WTC11 (cell line): ENCODE data around the gene ATP5F1D. TPM values are rescaled to one million over a fixed set of nuclear protein-coding genes. Genes with fewer than 3 reads are reported as not detected.
A peak's percentile ranks its signal among the peaks of the same experiment; 100 is the strongest.

Source experiments
- ATAC-seq: fragments of 200-7000 bp; cut with Tn5 transposase; 2 replicates; pipeline ENCODE4 v1.10.0; 2021; ENCODE audit warnings: mild to moderate bottlenecking, moderate library complexity
- CTCF ChIA-PET: fragments of 300-600 bp; sonication (Branson Sonifier 250); formaldehyde crosslinking; loops from one replicate; lab custom pipeline; 2021; ENCODE audit warnings: antibody characterized with exemption; lab: Charles Lee
- POLR2A ChIA-PET: fragments of 350-600 bp; sonication (Branson Sonifier 250); formaldehyde crosslinking; loops from one replicate; lab custom pipeline; 2021; ENCODE audit warnings: antibody characterized with exemption; lab: Charles Lee
- DNase-seq: peaks from one replicate; pipeline ENCODE4 v3.0.0; 2021; ENCODE audit warnings: low spot score
- H3K27ac Mint-ChIP-seq: 2 replicates; pipeline ENCODE4 v1.8.0; 2021; ENCODE audit warnings: mixed read lengths
- H3K27me3 Mint-ChIP-seq: 2 replicates; pipeline ENCODE4 v1.8.0; 2021; ENCODE audit warnings: low read depth, mild to moderate bottlenecking, moderate library complexity, mixed read lengths
- H3K36me3 Mint-ChIP-seq: 2 replicates; pipeline ENCODE4 v1.8.0; 2021; ENCODE audit warnings: mixed read lengths
- H3K4me1 Mint-ChIP-seq: 2 replicates; pipeline ENCODE4 v1.8.0; 2022; ENCODE audit warnings: mixed read lengths
- H3K4me3 Mint-ChIP-seq: 2 replicates; pipeline ENCODE4 v1.8.0; 2021; ENCODE audit warnings: mild to moderate bottlenecking, moderate library complexity, mixed read lengths
- H3K9me3 Mint-ChIP-seq: 2 replicates; pipeline ENCODE4 v1.8.0; 2021; ENCODE audit warnings: mixed read lengths
- ATF1 ChIP-seq: sonication (generic); formaldehyde crosslinking; IDR thresholded peaks from 2 replicates; pipeline ENCODE4 v1.8.1; 2023; ENCODE audit warnings: mild to moderate bottlenecking, moderate library complexity, missing genetic modification reagents
- EMX1 ChIP-seq: fragments of 250-450 bp; sonication (Bioruptor Pico); IDR thresholded peaks from 2 replicates; pipeline ENCODE4 v1.8.0; 2021; ENCODE audit warnings: mild to moderate bottlenecking
- ETV6 ChIP-seq: sonication (generic); formaldehyde crosslinking; IDR thresholded peaks from 2 replicates; pipeline ENCODE4 v1.8.1; 2022; ENCODE audit warnings: mild to moderate bottlenecking, missing genetic modification reagents
- FOXJ3 ChIP-seq: sonication (generic); formaldehyde crosslinking; IDR thresholded peaks from 2 replicates; pipeline ENCODE4 v1.9.0; 2021; ENCODE audit warnings: missing genetic modification reagents, mild to moderate bottlenecking, borderline replicate concordance
- IRF2 ChIP-seq: sonication (generic); formaldehyde crosslinking; IDR thresholded peaks from 2 replicates; pipeline ENCODE4 v1.8.0; 2022; ENCODE audit warnings: low read depth, missing genetic modification reagents, borderline replicate concordance
- KAT7 ChIP-seq: sonication (generic); formaldehyde crosslinking; IDR thresholded peaks from 2 replicates; pipeline ENCODE4 v1.8.1; 2023; ENCODE audit warnings: missing genetic modification reagents, mild to moderate bottlenecking, borderline replicate concordance
- PRRX2 ChIP-seq: fragments of 250-450 bp; sonication (Bioruptor Pico); IDR thresholded peaks from 2 replicates; pipeline ENCODE4 v1.8.0; 2021; ENCODE audit warnings: mild to moderate bottlenecking
- SOX15 ChIP-seq: fragments of 250-450 bp; sonication (Bioruptor Pico); IDR thresholded peaks from 2 replicates; pipeline ENCODE4 v1.9.0; 2021; ENCODE audit warnings: mild to moderate bottlenecking
- SP1 ChIP-seq: sonication (generic); formaldehyde crosslinking; conservative IDR thresholded peaks from 2 replicates; pipeline ENCODE4 v1.8.1; 2022; ENCODE audit warnings: missing genetic modification reagents
- TEAD4 ChIP-seq: sonication (generic); formaldehyde crosslinking; IDR thresholded peaks from 2 replicates; pipeline ENCODE4 v1.8.0; 2022; ENCODE audit warnings: mild to moderate bottlenecking, missing genetic modification reagents
- ZNF121 ChIP-seq: sonication (generic); formaldehyde crosslinking; IDR thresholded peaks from 2 replicates; pipeline ENCODE4 v1.8.0; 2023; ENCODE audit warnings: missing genetic modification reagents
- ZNF138 ChIP-seq: sonication (generic); formaldehyde crosslinking; conservative IDR thresholded peaks from 2 replicates; pipeline ENCODE4 v1.8.1; 2022; ENCODE audit warnings: mild to moderate bottlenecking, moderate library complexity, missing genetic modification reagents
- ZNF219 ChIP-seq: sonication (generic); formaldehyde crosslinking; IDR thresholded peaks from 2 replicates; pipeline ENCODE4 v1.8.0; 2023; ENCODE audit warnings: missing genetic modification reagents, mild to moderate bottlenecking, borderline replicate concordance
- ZNF232 ChIP-seq: sonication (generic); formaldehyde crosslinking; IDR thresholded peaks from 2 replicates; pipeline ENCODE4 v1.8.0; 2022; ENCODE audit warnings: mild to moderate bottlenecking, missing genetic modification reagents
- ZNF423 ChIP-seq: fragments of 250-450 bp; sonication (Bioruptor Pico); IDR thresholded peaks from 2 replicates; pipeline ENCODE4 v2.1.2; 2022; ENCODE audit warnings: mild to moderate bottlenecking, moderate library complexity
- total RNA-seq: library from RNA; stranded (reverse); gene quantifications from 3 replicates; pipeline ENCODE4 v1.2.3, GENCODE V29; 2021
- TF ChIP-seq, protein P1 (sequence below): sonication (generic); formaldehyde crosslinking; IDR thresholded peaks from 2 replicates; pipeline ENCODE4 v1.8.0; 2023; ENCODE audit warnings: mild to moderate bottlenecking, missing genetic modification reagents
- TF ChIP-seq, protein P2 (sequence below): fragments of 250-450 bp; sonication (Bioruptor Pico); conservative IDR thresholded peaks from 2 replicates; pipeline ENCODE4 v1.9.0; 2021; ENCODE audit warnings: mild to moderate bottlenecking
- TF ChIP-seq, protein P3 (sequence below): sonication (generic); formaldehyde crosslinking; IDR thresholded peaks from 2 replicates; pipeline ENCODE4 v1.8.0; 2022; ENCODE audit warnings: mild to moderate bottlenecking, missing genetic modification reagents
- TF ChIP-seq, protein P4 (sequence below): sonication (generic); formaldehyde crosslinking; IDR thresholded peaks from 2 replicates; pipeline ENCODE4 v1.8.0; 2022; ENCODE audit warnings: mild to moderate bottlenecking, missing genetic modification reagents
- TF ChIP-seq, protein P5 (sequence below): sonication (generic); formaldehyde crosslinking; IDR thresholded peaks from 2 replicates; pipeline ENCODE4 v1.8.0; 2022; ENCODE audit warnings: mild to moderate bottlenecking, missing genetic modification reagents
- TF ChIP-seq, protein P6 (sequence below): sonication (generic); formaldehyde crosslinking; IDR thresholded peaks from 2 replicates; pipeline ENCODE4 v1.8.1; 2023; ENCODE audit warnings: mild to moderate bottlenecking, missing genetic modification reagents
- TF ChIP-seq, protein P7 (sequence below): sonication (generic); formaldehyde crosslinking; IDR thresholded peaks from 2 replicates; pipeline ENCODE4 v1.8.1; 2022; ENCODE audit warnings: mild to moderate bottlenecking, missing genetic modification reagents, moderate library complexity, borderline replicate concordance
- TF ChIP-seq, protein P8 (sequence below): fragments of 200-600 bp; IDR thresholded peaks from 2 replicates; pipeline ENCODE4 v1.8.0; 2022; ENCODE audit warnings: antibody characterized with exemption
- TF ChIP-seq, protein P9 (sequence below): sonication (generic); formaldehyde crosslinking; IDR thresholded peaks from 2 replicates; pipeline ENCODE4 v1.8.0; 2023; ENCODE audit warnings: missing genetic modification reagents

The ATP5F1D gene
- total RNA-seq, 1 experiment from 2014 or later, result 277 TPM

DNA sequence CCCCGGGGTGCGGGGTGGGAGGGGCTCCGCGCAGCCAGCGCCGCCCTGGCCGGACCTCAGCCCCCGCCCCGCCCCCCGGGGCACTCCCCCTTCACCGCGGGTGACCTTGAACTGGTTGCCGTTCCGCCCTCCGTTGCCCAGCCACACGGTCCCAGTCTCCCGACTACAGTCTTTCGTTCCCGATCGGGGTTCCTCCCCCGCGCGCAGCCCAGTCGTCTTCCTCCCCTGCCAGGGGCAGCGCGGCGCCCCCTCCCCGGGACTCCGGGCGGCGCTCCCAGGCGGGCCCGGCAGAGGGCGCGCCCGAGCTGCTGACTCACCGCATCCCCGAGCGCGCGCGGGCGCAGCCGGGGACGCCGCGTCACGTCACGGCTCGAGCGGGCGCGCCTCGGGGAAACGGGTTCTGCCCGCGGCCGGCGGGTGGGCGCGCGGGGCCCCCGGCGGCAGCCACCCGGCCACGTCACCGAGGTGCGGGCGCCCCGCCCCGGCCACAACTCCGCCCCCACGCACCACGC lies 7.3 kb downstream of the ATP5F1D start:
- no peaks in the 10 kb centered on the region for H3K27me3 Mint-ChIP-seq
- DNase-seq (peak; percentile 88), ATAC-seq (peak; percentile 15)
- H3K27ac Mint-ChIP-seq, result peak overlapping the region; percentile 74; the same call in 1 of the 2 replicates
- ChIA-PET CTCF (interaction anchor here (0.6 to 1.5 kb wide), 3 partner anchors 13 to 20 kb away, joined by 3 to 4 read pairs (median 3); no protein-coding TSS in a partner anchor), POLR2A (no interaction called here)
- peak overlapping the region; percentile 72 for H3K4me3 Mint-ChIP-seq
- H3K9me3 Mint-ChIP-seq, result no peaks in the 10 kb centered on the region
- peaks cover 9% of the 10 kb centered on the region for H3K4me1 Mint-ChIP-seq
- H3K36me3 Mint-ChIP-seq, result peaks cover 8% of the 10 kb centered on the region
- TF ChIP-seq ZNF232 (CRISPR knock-in tag) (no peak), IRF2 (CRISPR knock-in tag) (no peak), SOX15 (CRISPR knock-in tag) (no peak), ZNF219 (CRISPR knock-in tag) (no peak), ATF1 (CRISPR knock-in tag) (no peak), KAT7 (CRISPR knock-in tag) (no peak; the same call in 1 of the 2 replicates), ZNF423 (peak; percentile 25; the same call in 1 of the 2 replicates), ZNF138 (CRISPR knock-in tag) (no peak), EMX1 (peak; percentile 78; the same call in 1 of the 2 replicates), PRRX2 (CRISPR knock-in tag) (0 out of 2 replicates have a peak, but pooled peaks have one; percentile 37), ETV6 (CRISPR knock-in tag) (no peak; the same call in 1 of the 2 replicates), SP1 (CRISPR knock-in tag) (no peak), TEAD4 (CRISPR knock-in tag) (no peak), FOXJ3 (CRISPR knock-in tag) (no peak), ZNF121 (CRISPR knock-in tag) (0 out of 2 replicates have a peak, but pooled peaks have one; percentile 3)
- TF ChIP-seq, protein P1, sequence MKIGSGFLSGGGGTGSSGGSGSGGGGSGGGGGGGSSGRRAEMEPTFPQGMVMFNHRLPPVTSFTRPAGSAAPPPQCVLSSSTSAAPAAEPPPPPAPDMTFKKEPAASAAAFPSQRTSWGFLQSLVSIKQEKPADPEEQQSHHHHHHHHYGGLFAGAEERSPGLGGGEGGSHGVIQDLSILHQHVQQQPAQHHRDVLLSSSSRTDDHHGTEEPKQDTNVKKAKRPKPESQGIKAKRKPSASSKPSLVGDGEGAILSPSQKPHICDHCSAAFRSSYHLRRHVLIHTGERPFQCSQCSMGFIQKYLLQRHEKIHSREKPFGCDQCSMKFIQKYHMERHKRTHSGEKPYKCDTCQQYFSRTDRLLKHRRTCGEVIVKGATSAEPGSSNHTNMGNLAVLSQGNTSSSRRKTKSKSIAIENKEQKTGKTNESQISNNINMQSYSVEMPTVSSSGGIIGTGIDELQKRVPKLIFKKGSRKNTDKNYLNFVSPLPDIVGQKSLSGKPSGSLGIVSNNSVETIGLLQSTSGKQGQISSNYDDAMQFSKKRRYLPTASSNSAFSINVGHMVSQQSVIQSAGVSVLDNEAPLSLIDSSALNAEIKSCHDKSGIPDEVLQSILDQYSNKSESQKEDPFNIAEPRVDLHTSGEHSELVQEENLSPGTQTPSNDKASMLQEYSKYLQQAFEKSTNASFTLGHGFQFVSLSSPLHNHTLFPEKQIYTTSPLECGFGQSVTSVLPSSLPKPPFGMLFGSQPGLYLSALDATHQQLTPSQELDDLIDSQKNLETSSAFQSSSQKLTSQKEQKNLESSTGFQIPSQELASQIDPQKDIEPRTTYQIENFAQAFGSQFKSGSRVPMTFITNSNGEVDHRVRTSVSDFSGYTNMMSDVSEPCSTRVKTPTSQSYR, result no peak
- TF ChIP-seq, protein P2, sequence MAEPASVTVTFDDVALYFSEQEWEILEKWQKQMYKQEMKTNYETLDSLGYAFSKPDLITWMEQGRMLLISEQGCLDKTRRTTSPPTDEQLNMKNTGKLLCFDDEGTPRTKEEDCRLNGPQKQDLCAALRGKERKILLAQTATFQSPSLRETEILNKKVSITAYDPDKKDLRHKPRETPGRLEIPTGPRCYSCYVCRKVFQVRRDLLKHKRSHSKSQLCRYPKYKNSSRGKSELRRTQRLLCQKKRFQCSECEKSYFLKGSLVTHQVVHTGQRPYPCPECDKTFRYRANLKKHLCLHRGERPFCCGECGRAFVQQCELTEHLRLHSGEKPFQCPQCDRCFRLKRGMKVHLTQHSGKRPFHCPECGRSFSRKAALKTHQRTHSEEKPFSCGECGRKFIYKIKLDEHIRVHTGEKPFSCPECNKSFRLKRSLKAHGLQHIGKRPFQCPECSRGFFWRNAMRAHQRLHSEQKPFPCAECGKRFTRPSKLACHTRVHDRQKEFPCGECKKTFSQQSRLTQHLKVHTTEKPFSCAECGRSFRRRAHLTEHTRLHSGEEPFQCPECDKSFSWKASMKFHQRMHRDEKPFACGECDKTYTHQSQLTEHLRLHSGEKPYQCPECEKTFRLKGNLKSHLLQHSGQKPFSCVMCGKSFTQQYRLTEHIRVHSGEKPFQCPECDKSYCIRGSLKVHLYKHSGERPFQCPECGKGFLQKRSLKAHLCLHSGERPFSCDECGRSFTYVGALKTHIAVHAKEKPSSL (CRISPR knock-in tag), result no peak
- TF ChIP-seq, protein P3, sequence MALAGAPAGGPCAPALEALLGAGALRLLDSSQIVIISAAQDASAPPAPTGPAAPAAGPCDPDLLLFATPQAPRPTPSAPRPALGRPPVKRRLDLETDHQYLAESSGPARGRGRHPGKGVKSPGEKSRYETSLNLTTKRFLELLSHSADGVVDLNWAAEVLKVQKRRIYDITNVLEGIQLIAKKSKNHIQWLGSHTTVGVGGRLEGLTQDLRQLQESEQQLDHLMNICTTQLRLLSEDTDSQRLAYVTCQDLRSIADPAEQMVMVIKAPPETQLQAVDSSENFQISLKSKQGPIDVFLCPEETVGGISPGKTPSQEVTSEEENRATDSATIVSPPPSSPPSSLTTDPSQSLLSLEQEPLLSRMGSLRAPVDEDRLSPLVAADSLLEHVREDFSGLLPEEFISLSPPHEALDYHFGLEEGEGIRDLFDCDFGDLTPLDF (CRISPR knock-in tag), result no peak
- TF ChIP-seq, protein P4, sequence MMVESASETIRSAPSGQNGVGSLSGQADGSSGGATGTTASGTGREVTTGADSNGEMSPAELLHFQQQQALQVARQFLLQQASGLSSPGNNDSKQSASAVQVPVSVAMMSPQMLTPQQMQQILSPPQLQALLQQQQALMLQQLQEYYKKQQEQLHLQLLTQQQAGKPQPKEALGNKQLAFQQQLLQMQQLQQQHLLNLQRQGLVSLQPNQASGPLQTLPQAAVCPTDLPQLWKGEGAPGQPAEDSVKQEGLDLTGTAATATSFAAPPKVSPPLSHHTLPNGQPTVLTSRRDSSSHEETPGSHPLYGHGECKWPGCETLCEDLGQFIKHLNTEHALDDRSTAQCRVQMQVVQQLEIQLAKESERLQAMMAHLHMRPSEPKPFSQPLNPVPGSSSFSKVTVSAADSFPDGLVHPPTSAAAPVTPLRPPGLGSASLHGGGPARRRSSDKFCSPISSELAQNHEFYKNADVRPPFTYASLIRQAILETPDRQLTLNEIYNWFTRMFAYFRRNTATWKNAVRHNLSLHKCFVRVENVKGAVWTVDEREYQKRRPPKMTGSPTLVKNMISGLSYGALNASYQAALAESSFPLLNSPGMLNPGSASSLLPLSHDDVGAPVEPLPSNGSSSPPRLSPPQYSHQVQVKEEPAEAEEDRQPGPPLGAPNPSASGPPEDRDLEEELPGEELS, result no peak
- TF ChIP-seq, protein P5, sequence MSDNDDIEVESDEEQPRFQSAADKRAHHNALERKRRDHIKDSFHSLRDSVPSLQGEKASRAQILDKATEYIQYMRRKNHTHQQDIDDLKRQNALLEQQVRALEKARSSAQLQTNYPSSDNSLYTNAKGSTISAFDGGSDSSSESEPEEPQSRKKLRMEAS (CRISPR knock-in tag), result no peak; the same call in 1 of the 2 replicates
- TF ChIP-seq, protein P6, sequence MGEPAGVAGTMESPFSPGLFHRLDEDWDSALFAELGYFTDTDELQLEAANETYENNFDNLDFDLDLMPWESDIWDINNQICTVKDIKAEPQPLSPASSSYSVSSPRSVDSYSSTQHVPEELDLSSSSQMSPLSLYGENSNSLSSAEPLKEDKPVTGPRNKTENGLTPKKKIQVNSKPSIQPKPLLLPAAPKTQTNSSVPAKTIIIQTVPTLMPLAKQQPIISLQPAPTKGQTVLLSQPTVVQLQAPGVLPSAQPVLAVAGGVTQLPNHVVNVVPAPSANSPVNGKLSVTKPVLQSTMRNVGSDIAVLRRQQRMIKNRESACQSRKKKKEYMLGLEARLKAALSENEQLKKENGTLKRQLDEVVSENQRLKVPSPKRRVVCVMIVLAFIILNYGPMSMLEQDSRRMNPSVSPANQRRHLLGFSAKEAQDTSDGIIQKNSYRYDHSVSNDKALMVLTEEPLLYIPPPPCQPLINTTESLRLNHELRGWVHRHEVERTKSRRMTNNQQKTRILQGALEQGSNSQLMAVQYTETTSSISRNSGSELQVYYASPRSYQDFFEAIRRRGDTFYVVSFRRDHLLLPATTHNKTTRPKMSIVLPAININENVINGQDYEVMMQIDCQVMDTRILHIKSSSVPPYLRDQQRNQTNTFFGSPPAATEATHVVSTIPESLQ, result no peak
- TF ChIP-seq, protein P7, sequence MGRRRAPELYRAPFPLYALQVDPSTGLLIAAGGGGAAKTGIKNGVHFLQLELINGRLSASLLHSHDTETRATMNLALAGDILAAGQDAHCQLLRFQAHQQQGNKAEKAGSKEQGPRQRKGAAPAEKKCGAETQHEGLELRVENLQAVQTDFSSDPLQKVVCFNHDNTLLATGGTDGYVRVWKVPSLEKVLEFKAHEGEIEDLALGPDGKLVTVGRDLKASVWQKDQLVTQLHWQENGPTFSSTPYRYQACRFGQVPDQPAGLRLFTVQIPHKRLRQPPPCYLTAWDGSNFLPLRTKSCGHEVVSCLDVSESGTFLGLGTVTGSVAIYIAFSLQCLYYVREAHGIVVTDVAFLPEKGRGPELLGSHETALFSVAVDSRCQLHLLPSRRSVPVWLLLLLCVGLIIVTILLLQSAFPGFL, result no peak
- TF ChIP-seq, protein P8, sequence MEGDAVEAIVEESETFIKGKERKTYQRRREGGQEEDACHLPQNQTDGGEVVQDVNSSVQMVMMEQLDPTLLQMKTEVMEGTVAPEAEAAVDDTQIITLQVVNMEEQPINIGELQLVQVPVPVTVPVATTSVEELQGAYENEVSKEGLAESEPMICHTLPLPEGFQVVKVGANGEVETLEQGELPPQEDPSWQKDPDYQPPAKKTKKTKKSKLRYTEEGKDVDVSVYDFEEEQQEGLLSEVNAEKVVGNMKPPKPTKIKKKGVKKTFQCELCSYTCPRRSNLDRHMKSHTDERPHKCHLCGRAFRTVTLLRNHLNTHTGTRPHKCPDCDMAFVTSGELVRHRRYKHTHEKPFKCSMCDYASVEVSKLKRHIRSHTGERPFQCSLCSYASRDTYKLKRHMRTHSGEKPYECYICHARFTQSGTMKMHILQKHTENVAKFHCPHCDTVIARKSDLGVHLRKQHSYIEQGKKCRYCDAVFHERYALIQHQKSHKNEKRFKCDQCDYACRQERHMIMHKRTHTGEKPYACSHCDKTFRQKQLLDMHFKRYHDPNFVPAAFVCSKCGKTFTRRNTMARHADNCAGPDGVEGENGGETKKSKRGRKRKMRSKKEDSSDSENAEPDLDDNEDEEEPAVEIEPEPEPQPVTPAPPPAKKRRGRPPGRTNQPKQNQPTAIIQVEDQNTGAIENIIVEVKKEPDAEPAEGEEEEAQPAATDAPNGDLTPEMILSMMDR, result peak; percentile 74
- TF ChIP-seq, protein P9, sequence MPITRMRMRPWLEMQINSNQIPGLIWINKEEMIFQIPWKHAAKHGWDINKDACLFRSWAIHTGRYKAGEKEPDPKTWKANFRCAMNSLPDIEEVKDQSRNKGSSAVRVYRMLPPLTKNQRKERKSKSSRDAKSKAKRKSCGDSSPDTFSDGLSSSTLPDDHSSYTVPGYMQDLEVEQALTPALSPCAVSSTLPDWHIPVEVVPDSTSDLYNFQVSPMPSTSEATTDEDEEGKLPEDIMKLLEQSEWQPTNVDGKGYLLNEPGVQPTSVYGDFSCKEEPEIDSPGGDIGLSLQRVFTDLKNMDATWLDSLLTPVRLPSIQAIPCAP, result no peak
